ENCODE measurements around the gene AOPEP. TPM values are rescaled to one million over a fixed set of nuclear protein-coding genes. Genes with fewer than 3 reads are reported as not detected.
"Not testable (repeated sequence)": the region's sequence is repeated elsewhere in the genome, so short reads cannot be mapped to it uniquely, and the experiment has no call there.

The AOPEP gene
- polyA plus RNA-seq, 4 donors: 23.5 to 54.6 (median 50.4) TPM

- no peak for DNase-seq (ENCODE audit: low read depth in 4 of 4, low spot score in 3 of 4)
Observed at GRCh38 chr9:94865582-94866452, 139.3 kb downstream of the AOPEP start.

- no peak for DNase-seq (ENCODE audit: low read depth in 4 of 4, low spot score in 3 of 4)
Observed at GRCh38 chr9:94866770-94867169, 140.3 kb downstream of the AOPEP start.

- no peak for DNase-seq (ENCODE audit: low read depth in 4 of 4, low spot score in 3 of 4)
Observed at GRCh38 chr9:94867281-94867841, 140.9 kb downstream of the AOPEP start.

GRCh38 chr9:94867842-94868312 is 141.4 kb downstream of the AOPEP start:
- no peak for DNase-seq (ENCODE audit: low read depth in 4 of 4, low spot score in 3 of 4)

- DNase-seq (ENCODE audit: low read depth in 4 of 4, low spot score in 3 of 4): no peak
Observed at GRCh38 chr9:94868464-94868863, 142.0 kb downstream of the AOPEP start.

GRCh38 chr9:94869415-94869843 is 142.9 kb downstream of the AOPEP start:
- no peak for DNase-seq (ENCODE audit: low read depth in 4 of 4, low spot score in 3 of 4)

DNA sequence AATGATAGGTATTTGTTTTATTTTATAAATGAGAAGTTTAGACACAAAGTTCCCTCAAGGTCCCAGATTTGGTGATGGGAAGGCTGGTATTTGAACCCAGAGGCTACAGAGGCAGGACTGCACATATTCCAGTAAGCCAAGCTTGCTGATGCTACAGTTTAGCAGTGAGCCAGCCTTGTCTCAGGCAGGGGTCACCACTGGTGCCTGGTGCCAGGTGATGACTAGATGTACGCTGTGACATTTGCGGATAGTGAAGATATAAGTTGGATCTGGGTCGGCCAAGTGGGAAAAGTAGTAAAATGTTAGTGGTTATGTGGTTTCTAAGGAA is 143.9 kb downstream of the AOPEP start:
- DNase-seq (ENCODE audit: low read depth in 4 of 4, low spot score in 3 of 4): no peak

DNA sequence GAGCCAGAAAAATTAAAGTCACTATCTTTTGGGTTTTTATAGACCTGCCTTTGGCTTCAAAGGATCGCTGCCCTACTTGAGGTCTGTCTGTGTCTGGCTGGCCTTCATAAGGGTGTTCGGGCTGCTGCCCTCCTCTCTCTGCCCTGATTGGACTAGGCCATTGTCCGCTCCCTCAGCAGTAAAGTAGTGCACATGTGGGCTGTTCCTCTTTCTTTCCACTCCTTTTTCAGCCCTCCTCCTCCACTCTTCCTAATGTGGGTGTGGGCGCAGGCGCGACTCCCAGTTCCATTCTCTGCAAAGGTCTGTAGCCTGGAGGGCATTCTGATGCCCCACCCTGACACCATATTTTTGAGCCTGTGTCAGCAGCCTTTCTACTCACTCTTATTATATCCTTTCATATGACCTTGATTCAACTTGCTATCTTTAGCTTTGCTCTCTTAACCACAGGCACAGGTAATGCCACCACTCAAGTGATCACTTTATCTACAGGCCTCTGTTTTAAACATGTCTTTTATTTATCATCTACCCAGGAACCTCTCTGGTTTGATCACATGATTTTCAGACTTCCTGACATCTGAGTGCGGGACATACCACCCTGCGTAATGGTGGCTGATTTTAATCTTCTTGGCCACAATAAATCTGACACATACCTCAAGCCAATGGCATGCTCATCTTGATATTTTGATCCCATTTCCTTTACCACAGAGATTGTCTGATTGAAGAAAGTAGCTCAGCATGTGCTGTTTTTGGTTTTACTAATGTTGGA is 144.5 kb downstream of the AOPEP start:
- no peak for DNase-seq (ENCODE audit: low read depth in 4 of 4, low spot score in 3 of 4)

DNA sequence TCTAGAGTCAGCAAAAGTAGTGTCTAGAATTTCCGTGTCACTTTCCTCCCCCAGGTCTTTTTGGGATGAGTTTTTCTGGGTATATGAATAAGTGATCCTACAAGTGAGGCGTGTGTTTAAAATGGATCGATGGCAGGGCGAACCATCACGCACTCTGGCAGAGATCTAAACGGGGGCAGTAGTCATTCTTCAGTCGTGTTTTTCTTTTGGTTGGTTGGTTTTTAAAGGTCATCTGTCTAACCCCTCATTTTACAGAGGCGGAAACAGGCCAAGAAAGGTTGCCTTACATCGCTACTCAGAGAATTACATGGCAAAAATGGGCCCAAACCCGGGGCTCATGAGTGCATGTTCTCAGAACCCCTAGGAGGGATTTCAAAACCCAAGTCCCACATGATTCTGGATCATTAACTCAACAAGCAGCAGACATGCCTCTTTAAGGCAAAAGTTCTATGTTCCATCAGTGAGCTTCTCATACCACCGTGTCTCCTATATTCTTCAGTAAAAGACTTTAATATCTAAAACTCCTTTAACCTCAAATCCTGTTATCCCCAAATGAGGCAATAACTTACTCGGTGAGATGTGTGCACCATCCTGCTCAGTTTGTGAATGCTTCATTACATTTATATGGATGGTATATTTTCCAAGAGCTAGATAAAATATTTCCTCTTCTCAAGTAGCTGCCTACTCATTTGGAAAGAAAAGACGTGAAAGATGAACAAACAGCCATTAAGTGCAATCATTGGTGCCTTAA is 145.8 kb downstream of the AOPEP start:
- DNase-seq (ENCODE audit: low read depth in 4 of 4, low spot score in 3 of 4): no peak

DNA sequence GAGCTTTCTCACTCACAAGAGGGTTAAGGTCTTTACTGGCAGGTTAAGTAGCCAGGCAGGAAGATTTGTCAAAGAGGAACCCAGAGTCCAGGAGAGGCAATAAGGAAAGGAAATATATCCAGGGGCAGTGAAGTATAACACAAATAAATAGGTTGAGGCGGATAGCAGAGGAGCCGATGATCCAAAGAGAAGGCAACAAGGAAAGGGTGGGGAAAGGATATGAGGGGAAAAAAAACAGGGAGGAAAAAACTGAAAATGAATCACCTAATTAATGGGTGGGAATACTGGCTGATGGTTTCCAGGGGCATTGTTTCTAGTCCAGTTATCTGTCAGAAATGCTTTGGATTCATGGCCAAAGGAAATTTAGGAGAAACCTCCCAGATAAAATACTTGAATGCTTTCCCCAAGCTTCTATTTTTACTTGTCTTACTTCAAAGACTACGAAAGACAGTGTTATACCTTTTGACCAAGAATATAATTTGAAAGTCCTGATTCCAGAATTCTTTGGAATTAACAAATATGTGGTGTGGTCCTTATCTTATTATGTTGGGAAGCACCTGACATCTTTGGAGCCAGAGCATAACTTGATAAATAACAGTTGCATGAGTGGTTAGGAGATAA is 146.5 kb downstream of the AOPEP start:
- DNase-seq (ENCODE audit: low read depth in 4 of 4, low spot score in 3 of 4): no peak

DNA sequence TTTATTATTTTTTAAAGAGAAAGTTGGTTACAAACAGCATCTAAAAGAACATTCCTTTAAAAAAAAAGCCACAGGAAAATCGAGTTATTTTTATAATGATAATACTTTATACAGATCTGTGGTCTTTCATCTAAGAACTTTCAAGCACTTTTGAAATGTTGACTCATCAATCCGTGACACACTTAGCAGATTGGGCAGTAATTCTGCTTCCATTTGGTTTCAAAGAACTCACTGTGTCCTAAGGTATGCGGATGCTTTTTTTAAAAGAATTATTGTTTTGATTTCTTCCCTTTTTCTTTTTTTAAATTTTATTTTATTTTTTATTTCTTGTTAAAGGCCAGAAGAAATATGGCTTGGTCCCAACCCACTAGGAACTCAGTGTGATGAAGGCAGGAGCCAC is 147.8 kb downstream of the AOPEP start:
- DNase-seq (ENCODE audit: low read depth in 4 of 4, low spot score in 3 of 4): no peak

- DNase-seq (ENCODE audit: low read depth in 4 of 4, low spot score in 3 of 4): no peak
Observed at GRCh38 chr9:94875300-94876020, 149.0 kb downstream of the AOPEP start.

- not testable (repeated sequence) for DNase-seq (ENCODE audit: low read depth in 4 of 4, low spot score in 3 of 4)
Observed at GRCh38 chr9:94878804-94879203, 152.3 kb downstream of the AOPEP start.

DNA sequence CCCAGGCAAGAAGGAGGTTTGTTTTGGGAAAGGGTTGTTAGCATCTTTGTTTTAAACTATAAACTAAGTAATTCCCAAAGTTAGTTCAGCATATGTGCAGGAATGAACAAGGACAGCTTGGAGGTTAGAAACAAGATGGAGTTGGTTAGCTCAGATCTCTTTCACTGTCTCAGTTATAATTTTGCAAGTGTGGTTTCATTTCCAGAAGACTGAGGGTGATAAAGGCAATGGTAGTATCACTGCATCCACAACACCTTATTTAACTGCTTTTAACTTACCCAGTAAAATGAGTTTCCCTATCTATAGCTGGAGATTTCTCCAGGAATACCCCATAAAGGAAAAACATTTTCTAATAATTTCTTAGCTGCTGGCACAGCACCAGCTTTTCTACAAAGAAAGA is 152.7 kb downstream of the AOPEP start:
- no peak for DNase-seq (ENCODE audit: low read depth in 4 of 4, low spot score in 3 of 4)

DNA sequence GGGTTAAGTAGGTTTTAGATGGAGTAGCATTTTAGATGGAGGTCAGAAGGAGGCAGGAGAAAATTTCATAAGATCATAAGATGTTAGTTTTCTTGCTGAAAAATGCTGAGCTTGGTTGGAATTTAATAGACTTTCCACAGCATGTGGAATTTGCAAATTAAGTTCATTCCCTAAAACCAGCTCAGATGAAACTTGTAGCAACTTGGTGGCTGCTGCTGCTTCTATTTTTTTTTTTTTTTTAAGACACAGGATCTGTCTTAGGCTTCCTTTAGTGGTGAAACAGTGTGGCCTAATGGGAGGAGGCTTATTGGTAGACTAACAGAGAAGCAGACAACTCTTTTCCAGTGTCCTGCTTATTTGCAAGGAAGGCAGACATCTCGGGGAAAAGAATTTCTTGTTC is 154.5 kb downstream of the AOPEP start:
- DNase-seq (ENCODE audit: low read depth in 4 of 4, low spot score in 3 of 4): no peak

DNA sequence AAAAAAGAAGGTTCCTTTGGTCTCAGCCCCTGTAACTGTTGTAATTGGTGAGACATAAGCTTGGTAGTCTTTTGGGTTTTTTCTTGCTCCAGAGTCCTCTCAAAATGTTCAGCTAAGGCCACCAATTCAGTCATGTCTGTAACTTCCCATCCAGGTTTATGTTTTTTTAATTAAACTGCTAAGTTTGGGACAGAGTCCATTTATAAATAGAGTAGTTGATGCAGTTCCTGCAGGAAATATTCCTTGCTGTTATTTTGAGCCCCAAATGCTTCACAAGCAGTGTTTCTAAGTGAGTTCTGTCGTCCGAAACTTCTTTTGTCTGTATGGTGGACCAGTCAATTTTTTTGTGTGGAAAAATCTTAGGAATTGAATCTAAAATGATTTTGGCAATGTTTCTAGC is 155.0 kb downstream of the AOPEP start:
- DNase-seq (ENCODE audit: low read depth in 4 of 4, low spot score in 3 of 4): no peak

DNA sequence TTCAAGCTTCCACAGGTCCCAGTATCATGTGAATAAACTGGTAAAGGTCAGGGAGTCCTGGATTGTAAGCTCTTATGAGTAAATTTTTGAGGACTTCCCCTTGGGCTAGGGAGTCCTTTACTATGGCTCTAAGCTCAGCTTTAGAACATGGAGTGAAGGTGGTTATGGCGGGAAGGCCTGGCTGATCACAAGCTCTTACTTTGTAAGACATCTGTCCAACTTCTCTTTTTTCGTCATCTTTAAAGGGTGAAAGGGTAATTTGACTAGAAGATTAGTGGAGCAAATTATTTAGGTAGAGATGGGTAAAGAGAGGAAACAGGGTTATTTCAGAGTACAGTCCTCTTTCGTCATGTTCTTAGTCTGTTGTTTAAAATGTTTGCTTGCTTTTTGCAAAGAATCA is 155.4 kb downstream of the AOPEP start:
- DNase-seq (ENCODE audit: low read depth in 4 of 4, low spot score in 3 of 4): no peak

- DNase-seq (ENCODE audit: low read depth in 4 of 4, low spot score in 3 of 4): no peak
Observed at GRCh38 chr9:94882966-94883641, 156.6 kb downstream of the AOPEP start.

- no peak for DNase-seq (ENCODE audit: low read depth in 4 of 4, low spot score in 3 of 4)
Observed at GRCh38 chr9:94885854-94886447, 159.5 kb downstream of the AOPEP start.

Data from left renal pelvis (tissue), 4 donors.